HUES64 (cell line): Measurements from ENCODE around the gene PISD.

Experiments used
- H3K27ac ChIP-seq: 2 replicates; pipeline ENCODE4 v1.7.0; 2013; ENCODE audit warnings: low read depth, low read length, inconsistent platforms
- H3K27me3 ChIP-seq: 2 replicates; pipeline ENCODE4 v1.6.1; 2013; ENCODE audit warnings: mild to moderate bottlenecking, low read length; ENCODE audit not compliant: insufficient read depth
- H3K36me3 ChIP-seq: 2 replicates; pipeline ENCODE4 v1.6.1; 2013; ENCODE audit warnings: mild to moderate bottlenecking, low read length; ENCODE audit not compliant: insufficient read depth
- H3K4me1 ChIP-seq: 2 replicates; pipeline ENCODE4 v1.6.1; 2013; ENCODE audit warnings: mild to moderate bottlenecking, low read length, moderate library complexity; ENCODE audit not compliant: insufficient read depth
- H3K4me3 ChIP-seq: 2 replicates; pipeline ENCODE4 v1.5.1; 2013; ENCODE audit warnings: mild to moderate bottlenecking, low read length, moderate library complexity
- H3K9ac ChIP-seq: 2 replicates; pipeline ENCODE4 v1.6.1; 2013; ENCODE audit warnings: mild to moderate bottlenecking, low read depth, low read length
- H3K9me3 ChIP-seq: 2 replicates; pipeline ENCODE4 v1.6.1; 2013; ENCODE audit warnings: low read depth, low read length; ENCODE audit not compliant: insufficient read depth
- WGBS: fragments of 150-250, 120-280 bp; methylation state at CpG from one replicate; pipeline ENCODE4 v1.1.7; 2013; ENCODE audit warnings: missing lambda C conversion rate; 5-methylcytosine and 5-hydroxymethylcytosine counted together

PISD gene

DNA sequence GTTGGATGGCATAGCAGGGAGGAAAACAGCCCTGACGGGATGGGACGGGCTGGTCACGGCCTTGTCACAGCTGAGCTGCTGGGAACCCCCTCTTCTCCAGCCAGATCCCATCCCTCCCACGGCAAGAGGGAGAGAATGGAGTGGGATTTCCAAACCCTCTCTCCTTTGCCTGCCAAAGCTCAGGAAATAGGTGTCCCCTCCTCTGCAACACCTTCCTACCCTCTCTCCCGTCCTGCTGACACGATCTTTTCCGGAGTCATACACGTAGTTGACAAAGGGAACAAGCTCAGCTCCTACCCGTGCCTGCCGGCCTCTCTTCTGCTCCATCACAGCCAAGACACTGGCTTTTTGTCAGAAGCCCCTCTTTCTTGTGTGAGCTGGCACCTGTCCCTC, 48.1 kb downstream of the PISD start:
- Histone ChIP-seq H3K27me3 (no peaks in the 10 kb centered on the region), H3K4me3 (no peak overlapping the region), H3K4me1 (no peaks in the 10 kb centered on the region), H3K27ac (no peak overlapping the region), H3K36me3 (peaks cover 16% of the 10 kb centered on the region), H3K9ac (no peak overlapping the region), H3K9me3 (no peaks in the 10 kb centered on the region)
- 91% methylated on average over 10 of the region's 10 CpGs for WGBS

DNA sequence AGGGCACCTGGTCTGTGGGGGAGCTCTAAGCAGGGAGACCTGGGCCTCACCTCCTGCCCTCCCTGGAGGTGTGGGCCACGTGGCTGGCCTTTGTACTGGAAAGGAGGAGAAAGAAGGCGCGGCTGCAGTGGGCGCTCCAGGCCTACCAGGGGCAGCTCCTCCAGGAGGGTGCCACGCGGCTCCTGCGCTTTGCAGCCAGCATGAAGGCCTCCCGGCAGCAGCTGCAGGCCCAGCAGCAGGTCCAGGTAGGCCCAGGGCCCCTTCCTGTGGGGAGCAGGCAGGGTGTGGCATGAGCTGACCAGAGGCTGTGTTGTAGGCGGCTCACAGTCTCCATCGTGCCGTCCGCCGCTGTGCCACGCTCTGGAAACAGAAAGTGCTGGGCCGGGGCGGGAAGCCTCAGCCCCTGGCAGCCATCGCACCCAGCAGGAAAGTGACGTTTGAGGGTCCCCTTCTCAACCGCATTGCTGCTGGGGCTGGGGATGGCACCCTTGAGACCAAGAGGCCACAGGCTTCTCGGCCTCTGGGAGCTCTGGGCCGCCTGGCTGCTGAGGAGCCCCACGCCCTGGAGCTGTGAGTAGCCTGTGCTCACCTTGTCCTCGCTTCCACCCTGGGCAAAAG, 48.6 kb downstream of the PISD start:
- Histone ChIP-seq H3K36me3 (peaks cover 11% of the 10 kb centered on the region), H3K4me3 (no peak overlapping the region), H3K9me3 (no peaks in the 10 kb centered on the region), H3K4me1 (no peaks in the 10 kb centered on the region), H3K27ac (no peak overlapping the region), H3K9ac (no peak overlapping the region), H3K27me3 (no peaks in the 10 kb centered on the region)
- 93% methylated on average over 23 of the region's 23 CpGs for WGBS

DNA sequence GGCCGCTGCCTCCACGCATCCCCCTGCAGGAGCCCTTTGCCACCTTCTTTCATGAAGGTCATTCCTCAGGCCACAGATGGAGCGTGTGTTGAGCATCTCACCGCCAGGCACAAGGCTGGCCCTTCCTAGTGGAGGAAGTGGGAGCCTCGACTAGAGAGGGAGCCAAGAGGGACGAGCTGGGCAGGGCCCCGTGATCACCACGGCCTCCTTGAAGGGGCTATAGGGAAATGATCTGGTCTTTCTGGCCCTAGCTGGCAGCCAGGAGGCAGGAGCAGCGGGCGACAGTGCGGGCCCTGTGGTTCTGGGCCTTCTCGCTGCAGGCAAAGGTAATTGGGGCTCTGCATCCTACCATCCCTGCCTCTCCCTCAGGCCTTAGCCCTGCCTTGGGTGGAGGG, 49.1 kb downstream of the PISD start:
- Histone ChIP-seq H3K9me3 (no peaks in the 10 kb centered on the region), H3K27me3 (no peaks in the 10 kb centered on the region), H3K9ac (no peak overlapping the region), H3K4me1 (no peaks in the 10 kb centered on the region), H3K36me3 (peaks cover 6% of the 10 kb centered on the region), H3K27ac (no peak overlapping the region), H3K4me3 (no peak overlapping the region)
- WGBS = 93% methylated on average over 12 of the region's 12 CpGs

DNA sequence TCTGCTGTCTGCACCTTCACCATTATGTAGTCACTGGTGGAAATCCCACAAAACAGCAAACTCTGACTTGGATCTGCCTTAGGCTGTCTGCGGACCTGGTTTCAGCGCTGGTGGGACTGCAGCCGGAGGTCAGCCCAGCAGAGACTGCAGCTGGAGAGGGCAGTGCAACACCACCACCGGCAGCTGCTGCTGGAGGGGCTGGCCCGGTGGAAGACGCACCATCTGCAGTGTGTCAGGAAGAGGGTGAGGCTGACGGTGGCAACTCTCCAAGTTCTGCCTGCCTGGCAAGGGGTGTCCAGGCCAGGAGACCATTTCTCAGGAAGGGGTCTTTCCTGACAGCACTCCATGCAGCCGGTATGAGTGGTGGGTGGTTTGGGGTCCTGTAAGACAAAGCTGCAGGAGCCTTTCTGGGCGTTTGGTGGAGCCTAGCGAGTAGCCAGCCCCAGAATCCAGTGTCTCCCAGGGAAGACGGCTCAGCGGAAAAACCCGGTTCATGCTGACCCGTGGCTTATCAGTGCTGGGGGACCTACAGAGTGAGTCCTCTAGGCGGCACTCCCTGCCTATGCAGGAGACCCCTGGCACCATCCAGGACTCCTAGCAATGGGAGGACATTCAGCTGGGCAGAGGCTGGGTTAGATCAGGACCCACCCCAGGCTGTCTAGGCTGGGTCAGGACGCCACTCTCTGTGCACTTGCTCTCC, 50.8 kb downstream of the PISD start:
- 87% methylated on average over 16 of the region's 16 CpGs for WGBS
- Histone ChIP-seq H3K9ac (no peak overlapping the region), H3K9me3 (no peaks in the 10 kb centered on the region), H3K36me3 (no peaks in the 10 kb centered on the region), H3K4me1 (no peaks in the 10 kb centered on the region), H3K27ac (no peak overlapping the region), H3K27me3 (no peaks in the 10 kb centered on the region), H3K4me3 (no peak overlapping the region)

DNA sequence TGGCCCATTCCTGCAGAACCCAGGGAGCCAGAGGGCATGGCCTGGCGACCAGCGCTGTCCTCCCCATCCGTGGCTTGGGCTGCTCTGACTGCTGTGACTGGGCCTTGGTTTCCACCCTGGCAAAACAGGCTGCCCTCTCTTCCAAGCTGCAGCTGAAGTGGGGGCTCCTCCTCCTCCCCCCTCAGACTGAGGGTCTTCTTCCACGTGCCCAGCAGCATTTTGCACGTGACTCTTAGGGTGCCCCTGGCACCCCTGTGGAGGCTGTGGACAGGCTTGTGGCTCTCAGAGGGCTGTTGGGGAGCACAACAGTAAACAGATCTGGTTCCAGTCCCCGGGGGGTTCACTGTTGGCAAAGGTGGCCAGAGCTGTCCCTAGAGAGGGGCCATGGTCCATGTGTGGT, 51.4 kb downstream of the PISD start:
- Histone ChIP-seq H3K27ac (no peak overlapping the region), H3K27me3 (no peaks in the 10 kb centered on the region), H3K36me3 (no peaks in the 10 kb centered on the region), H3K9ac (no peak overlapping the region), H3K4me1 (no peaks in the 10 kb centered on the region), H3K4me3 (no peak overlapping the region), H3K9me3 (no peaks in the 10 kb centered on the region)
- 92% methylated on average over 6 of the region's 6 CpGs for WGBS

DNA sequence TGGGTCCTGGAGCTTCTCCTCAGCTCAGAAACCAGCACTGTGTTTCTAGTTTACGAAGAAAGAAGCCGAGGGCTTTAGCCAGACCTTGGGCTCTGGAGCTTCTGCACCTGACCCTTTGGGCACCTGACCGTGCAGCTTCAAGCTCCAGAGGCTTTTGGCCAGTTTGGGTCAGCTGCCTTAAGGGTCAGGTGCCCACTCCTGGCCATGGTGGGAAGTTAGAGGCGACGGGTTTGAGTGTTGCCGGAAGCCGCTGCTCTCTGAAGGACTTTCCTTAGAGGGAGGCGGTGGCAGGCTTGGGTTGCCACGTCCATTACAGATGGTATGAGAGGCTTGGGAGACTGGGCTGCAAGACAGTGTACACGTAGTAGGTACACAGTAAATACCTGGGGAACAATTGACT, 52.3 kb downstream of the PISD start:
- H3K36me3 ChIP-seq = no peaks in the 10 kb centered on the region
- 92% methylated on average over 10 of the region's 10 CpGs for WGBS
- H3K27ac ChIP-seq = no peak overlapping the region
- H3K9me3 ChIP-seq = no peaks in the 10 kb centered on the region
- H3K4me3 ChIP-seq = no peak overlapping the region
- H3K4me1 ChIP-seq = no peaks in the 10 kb centered on the region
- H3K27me3 ChIP-seq = no peaks in the 10 kb centered on the region
- no peak overlapping the region for H3K9ac ChIP-seq

DNA sequence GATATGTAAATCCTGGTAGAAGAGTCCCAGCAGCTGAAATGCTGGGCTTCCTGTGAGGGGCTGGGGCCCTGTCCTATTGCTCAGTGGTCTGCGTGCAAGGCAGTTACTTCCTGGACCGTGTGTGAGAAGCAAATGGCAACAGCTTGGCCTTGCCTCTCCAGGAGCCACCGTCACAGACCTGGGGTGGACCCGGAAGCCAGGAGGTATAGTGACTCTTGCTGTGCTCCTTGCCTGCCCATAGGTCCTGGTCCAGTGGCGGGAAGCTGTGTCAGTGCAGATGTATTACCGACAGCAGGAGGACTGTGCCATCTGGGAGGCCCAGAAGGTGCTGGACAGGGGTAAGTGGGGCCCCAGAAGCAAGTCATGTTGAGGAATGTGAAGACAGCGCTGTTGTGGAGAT, 54.3 kb downstream of the PISD start:
- no peak overlapping the region for H3K9ac ChIP-seq
- no peak overlapping the region for H3K27ac ChIP-seq
- H3K9me3 ChIP-seq = no peaks in the 10 kb centered on the region
- no peak overlapping the region for H3K4me3 ChIP-seq
- WGBS = 89% methylated on average over 7 of the region's 7 CpGs
- H3K4me1 ChIP-seq = no peaks in the 10 kb centered on the region
- H3K36me3 ChIP-seq = 0 out of 2 replicates have a peak, but pooled peaks cover 2% of the 10 kb centered on the region
- H3K27me3 ChIP-seq = no peaks in the 10 kb centered on the region

DNA sequence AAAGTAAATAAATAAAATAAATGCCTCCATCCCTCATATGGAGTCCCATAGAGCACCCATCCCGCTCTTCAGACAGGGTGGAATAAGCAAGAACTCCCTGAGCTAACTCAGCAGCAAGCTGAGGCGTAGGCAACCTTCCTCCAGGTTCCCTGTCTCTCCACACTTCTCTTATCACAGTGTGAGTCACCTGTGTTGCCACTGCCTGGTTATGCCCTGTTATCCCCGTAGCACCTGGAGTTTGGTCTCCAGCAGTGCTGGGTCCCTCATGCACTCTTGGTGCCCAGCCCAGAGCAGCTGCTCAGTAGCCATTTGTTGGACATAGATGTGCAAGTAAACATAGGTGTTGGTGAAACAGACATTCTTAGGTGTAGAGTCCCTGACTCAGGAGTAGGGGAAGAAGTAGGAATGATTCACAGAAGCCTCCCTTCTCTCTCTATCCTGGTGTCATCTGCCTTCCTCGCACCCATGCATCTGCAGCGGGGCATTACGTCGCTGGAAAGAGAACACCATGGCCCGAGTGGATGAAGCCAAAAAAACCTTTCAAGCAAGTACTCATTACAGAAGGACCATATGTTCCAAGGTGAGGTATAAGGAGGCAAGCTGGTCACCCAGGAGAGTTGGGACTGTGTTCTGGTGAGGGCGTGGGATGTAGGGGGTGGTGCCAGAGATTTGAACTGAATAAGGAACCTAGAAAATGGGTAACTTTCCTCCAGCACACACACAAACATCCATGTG, 56.0 kb downstream of the PISD start:
- Histone ChIP-seq H3K9me3 (no peaks in the 10 kb centered on the region), H3K9ac (no peak overlapping the region), H3K4me3 (no peak overlapping the region), H3K4me1 (no peaks in the 10 kb centered on the region), H3K27me3 (no peaks in the 10 kb centered on the region), H3K36me3 (0 out of 2 replicates have a peak, but pooled peaks cover 2% of the 10 kb centered on the region), H3K27ac (no peak overlapping the region)
- 93% methylated on average over 9 of the region's 9 CpGs for WGBS

DNA sequence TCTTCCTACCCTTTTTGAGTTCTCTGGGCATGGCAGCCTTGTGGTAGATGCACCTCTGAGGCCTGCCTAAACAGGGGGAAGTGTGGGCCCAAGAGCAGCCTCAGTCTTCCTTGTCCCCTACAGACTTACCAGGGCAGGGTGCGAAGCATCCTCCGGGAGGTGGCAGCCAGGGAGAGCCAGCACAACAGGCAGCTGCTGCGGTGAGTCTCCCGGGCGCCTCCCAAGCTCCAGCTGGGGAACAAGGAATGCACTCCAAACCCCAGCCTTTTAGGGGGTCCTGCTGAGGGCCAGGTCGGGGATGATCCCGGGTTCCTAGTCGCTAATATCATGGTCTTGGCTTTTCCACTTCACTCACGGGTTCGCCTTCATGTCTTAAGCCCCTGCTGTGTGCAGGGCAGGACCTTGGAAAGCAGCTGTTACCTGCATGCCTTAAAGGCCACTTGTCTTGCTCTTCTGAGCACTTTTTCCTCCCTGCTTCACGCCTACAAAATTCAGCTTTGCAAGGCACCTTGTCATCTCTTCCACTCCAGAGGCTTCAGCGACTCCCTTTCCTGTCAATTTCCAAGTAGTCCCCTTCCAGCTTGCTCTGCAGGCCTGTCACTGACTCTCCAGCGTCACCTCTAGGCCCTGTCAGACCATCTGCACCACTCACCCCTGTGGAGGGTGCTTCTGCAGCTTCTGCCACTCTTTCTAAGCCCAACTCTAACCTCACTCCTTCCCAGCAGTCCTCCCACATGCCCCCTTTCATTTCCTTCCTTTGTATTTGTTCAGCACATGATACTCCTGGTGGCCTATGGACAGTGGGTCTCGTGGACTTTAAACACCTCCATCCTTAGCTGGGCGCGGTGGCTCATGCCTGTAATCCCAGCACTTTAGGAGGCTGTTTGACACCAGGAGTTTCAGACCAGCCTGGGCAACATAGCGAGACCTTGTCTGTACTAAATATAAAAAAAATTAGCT, 57.0 kb downstream of the PISD start:
- H3K4me3 ChIP-seq = no peak overlapping the region
- no peaks in the 10 kb centered on the region for H3K27me3 ChIP-seq
- no peaks in the 10 kb centered on the region for H3K9me3 ChIP-seq
- no peak overlapping the region for H3K27ac ChIP-seq
- H3K4me1 ChIP-seq = no peaks in the 10 kb centered on the region
- 0 out of 2 replicates have a peak, but pooled peaks cover 2% of the 10 kb centered on the region for H3K36me3 ChIP-seq
- 92% methylated on average over 17 of the region's 17 CpGs for WGBS
- no peak overlapping the region for H3K9ac ChIP-seq

DNA sequence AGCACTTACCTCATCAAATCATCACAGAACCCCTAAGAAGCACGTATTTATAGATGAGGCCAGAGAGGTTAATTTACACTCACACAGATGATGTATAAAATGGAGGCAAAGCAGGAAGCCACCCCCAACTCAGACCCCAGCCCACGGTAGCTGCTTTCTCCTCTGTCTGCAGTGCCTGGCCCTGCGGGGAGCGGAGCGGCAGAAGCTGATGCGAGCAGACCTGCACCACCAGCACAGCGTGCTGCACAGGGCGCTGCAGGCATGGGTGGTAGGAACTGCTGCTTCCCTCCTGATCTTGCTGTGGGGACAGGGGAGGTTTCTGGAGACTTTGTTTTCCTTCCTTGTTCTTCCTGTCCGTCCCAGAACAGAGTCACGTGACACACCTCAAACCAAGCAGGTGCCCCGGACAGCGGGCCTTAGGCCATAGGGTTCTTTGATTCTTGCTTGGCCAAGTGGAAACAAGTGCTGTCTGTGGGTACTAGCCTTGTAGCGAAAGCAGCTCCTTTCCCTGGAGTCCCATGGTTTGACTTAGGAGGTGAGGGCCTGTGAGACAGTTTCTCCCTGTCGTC, 57.8 kb downstream of the PISD start:
- Histone ChIP-seq H3K9ac (no peak overlapping the region), H3K4me3 (no peak overlapping the region), H3K4me1 (no peaks in the 10 kb centered on the region), H3K9me3 (no peaks in the 10 kb centered on the region), H3K27me3 (no peaks in the 10 kb centered on the region), H3K36me3 (0 out of 2 replicates have a peak, but pooled peaks cover 2% of the 10 kb centered on the region), H3K27ac (no peak overlapping the region)
- WGBS = 93% methylated on average over 13 of the region's 14 CpGs
